HS-5 (cell line): ENCODE data around the gene XAB2.

Experiments
- DNase-seq: peaks from one replicate; pipeline ENCODE4 v3.0.0-alpha.2; 2012; ENCODE audit warnings: low read depth

The XAB2 gene

DNA sequence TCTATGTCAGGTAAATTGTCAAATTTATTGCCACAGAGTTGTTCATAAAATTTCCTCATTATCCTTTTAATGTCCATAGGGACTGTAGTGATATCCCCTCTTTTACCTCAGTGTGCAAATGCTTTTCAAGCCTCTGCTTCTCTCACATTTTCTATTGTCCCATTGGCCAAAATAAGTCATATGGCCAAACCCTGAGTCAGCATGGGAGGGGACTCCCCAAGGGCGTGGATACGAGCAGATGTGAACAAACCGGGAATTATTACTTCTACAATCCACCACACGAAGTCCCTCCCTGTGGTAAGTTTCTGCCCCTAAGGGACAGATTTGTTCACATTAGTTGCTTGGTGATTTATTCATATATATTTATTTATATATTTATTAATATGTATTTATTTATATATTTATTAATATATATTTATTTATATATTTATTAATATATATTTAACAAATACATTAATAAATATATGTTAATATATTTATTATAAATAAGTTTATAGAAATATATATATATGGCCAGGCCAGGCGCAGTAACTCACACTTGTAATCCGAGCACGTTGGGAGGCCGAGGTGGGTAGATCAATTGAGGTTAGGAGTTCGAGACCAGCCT lies 53.8 kb downstream of the XAB2 start:
- no peak for DNase-seq

DNA sequence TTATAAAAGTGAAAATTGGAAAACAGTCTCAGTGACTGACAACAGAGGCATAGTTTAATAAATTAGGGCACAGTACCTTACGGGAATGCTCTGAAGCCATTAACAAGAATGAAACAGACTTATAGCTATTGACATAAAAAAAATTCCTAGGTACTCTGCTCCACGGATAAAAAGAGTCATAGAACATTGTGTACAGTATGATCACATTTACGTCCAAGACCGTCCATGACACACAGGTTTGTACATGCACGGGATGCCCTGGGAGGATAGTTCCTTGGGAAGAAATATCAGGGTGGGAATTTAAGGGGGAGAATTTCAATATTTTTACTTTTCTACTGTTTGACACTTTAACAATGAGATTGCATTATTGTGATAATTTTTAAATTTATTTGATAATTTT lies 58.6 kb downstream of the XAB2 start:
- no peak for DNase-seq
